ENCODE data around the gene EPDR1. TPM values are rescaled to one million over a fixed set of nuclear protein-coding genes. Genes with fewer than 3 reads are reported as not detected.

Gene EPDR1
- polyA plus RNA-seq, 1 donor (not counting 4 experiments of a cell fraction or from before 2014, with no cell fraction given): not detected

DNA sequence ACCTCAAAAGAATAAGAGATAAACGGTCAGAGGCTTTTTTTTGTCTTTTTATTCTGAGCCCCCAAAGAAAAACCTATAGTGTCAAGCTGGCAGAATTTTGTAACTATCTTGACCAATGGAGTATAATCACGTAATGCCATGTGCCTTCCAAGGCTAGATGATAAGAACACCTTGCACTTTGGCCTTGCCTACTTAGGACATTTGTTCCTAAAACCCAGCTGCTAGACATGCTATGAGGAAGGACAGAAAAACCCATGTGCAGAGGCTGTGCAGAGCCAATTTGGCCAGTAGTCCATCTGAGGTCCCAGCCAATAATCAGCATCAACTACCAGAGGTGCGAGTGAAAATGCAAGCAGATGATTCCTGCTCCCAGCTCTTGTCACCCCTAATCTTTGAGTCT, 69.9 kb downstream of the EPDR1 start:
- no peaks in the 10 kb centered on the region for H3K79me2 ChIP-seq (ENCODE audit: control insufficient read depth, insufficient read depth, low read length)
- no peak overlapping the region for H2AFZ ChIP-seq (ENCODE audit: control insufficient read depth, low read length)
- H3K4me1 ChIP-seq (ENCODE audit: control insufficient read depth, extremely low read depth, insufficient read depth, low read length): no peaks in the 10 kb centered on the region
- H3K9ac ChIP-seq (ENCODE audit: control insufficient read depth, extremely low read depth, insufficient read depth, low read length): no peak overlapping the region
- H3K4me3 ChIP-seq (ENCODE audit: control insufficient read depth in 2 of 3, extremely low read depth in 1 of 3, insufficient read depth in 2 of 3, low read depth in 1 of 3, low read length in 3 of 3): no peak overlapping the region
- no peaks in the 10 kb centered on the region for H3K27me3 ChIP-seq (ENCODE audit: control insufficient read depth, extremely low read depth, insufficient read depth, low read length)
- H3K36me3 ChIP-seq (ENCODE audit: control insufficient read depth in 2 of 2, extremely low read depth in 1 of 2, insufficient read depth in 2 of 2, low read length in 2 of 2): no peaks in the 10 kb centered on the region
- no peak for DNase-seq (ENCODE audit: low read depth, low spot score)
- H3K4me2 ChIP-seq (ENCODE audit: control insufficient read depth, extremely low read depth, insufficient read depth, low read depth, low read length): no peak overlapping the region
- H3K9me3 ChIP-seq (ENCODE audit: control insufficient read depth, low read depth, low read length): no peaks in the 10 kb centered on the region
- no peak for FAIRE-seq
- TF ChIP-seq EZH2 (IDR thresholded peaks at IDR 0.05; ENCODE audit: low read length): no peak
- TF ChIP-seq, protein P1, sequence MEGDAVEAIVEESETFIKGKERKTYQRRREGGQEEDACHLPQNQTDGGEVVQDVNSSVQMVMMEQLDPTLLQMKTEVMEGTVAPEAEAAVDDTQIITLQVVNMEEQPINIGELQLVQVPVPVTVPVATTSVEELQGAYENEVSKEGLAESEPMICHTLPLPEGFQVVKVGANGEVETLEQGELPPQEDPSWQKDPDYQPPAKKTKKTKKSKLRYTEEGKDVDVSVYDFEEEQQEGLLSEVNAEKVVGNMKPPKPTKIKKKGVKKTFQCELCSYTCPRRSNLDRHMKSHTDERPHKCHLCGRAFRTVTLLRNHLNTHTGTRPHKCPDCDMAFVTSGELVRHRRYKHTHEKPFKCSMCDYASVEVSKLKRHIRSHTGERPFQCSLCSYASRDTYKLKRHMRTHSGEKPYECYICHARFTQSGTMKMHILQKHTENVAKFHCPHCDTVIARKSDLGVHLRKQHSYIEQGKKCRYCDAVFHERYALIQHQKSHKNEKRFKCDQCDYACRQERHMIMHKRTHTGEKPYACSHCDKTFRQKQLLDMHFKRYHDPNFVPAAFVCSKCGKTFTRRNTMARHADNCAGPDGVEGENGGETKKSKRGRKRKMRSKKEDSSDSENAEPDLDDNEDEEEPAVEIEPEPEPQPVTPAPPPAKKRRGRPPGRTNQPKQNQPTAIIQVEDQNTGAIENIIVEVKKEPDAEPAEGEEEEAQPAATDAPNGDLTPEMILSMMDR (optimal IDR thresholded peaks at IDR 0.05 in 1 of 3, IDR thresholded peaks at IDR 0.05 in 1 of 3, conservative IDR thresholded peaks at IDR 0.05 in 1 of 3; ENCODE audit: extremely low read depth in 1 of 3, insufficient read depth in 2 of 3, low read length in 3 of 3): no peak
- H3K9me1 ChIP-seq (ENCODE audit: control insufficient read depth, extremely low read depth, insufficient read depth, low read length): no peaks in the 10 kb centered on the region
- H3K27ac ChIP-seq (ENCODE audit: control insufficient read depth, insufficient read depth, low read length): no peak overlapping the region
- dilution Hi-C loops (cut with MboI; ENCODE audit: extremely low pct_ligation_motif_present, low sequenced_read_pairs): no loop called here
- H4K20me1 ChIP-seq (ENCODE audit: control insufficient read depth, extremely low read depth, insufficient read depth, low read length): no peaks in the 10 kb centered on the region

DNA sequence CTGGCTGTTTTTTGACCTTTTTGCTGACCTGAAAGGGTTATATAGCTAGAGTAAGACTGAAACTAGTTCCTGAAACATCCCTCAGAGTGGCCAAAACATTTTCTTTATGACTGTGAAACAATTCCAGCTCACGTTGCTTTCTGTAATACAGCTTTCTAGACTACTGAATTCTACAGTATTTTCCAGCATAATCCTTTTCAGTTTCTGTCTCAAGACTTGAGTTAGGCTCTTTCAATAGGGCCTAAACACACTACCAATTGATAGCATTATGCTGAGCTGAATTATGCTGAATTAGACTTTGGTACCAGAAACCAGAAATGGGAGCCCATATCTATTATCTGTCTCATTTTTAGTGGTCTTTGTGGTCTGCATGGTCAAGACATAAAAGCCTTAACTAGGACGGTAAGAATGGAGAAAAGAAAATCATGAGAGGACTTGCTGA, 72.6 kb downstream of the EPDR1 start:
- DNase-seq (ENCODE audit: low read depth, low spot score): no peak
- Histone ChIP-seq H3K36me3 (ENCODE audit: control insufficient read depth in 2 of 2, extremely low read depth in 1 of 2, insufficient read depth in 2 of 2, low read length in 2 of 2) (no peaks in the 10 kb centered on the region), H3K79me2 (ENCODE audit: control insufficient read depth, insufficient read depth, low read length) (no peaks in the 10 kb centered on the region), H3K4me3 (ENCODE audit: control insufficient read depth in 2 of 3, extremely low read depth in 1 of 3, insufficient read depth in 2 of 3, low read depth in 1 of 3, low read length in 3 of 3) (no peak overlapping the region), H3K27me3 (ENCODE audit: control insufficient read depth, extremely low read depth, insufficient read depth, low read length) (no peaks in the 10 kb centered on the region), H2AFZ (ENCODE audit: control insufficient read depth, low read length) (no peak overlapping the region), H3K4me1 (ENCODE audit: control insufficient read depth, extremely low read depth, insufficient read depth, low read length) (no peaks in the 10 kb centered on the region), H3K9me1 (ENCODE audit: control insufficient read depth, extremely low read depth, insufficient read depth, low read length) (no peaks in the 10 kb centered on the region), H3K9ac (ENCODE audit: control insufficient read depth, extremely low read depth, insufficient read depth, low read length) (no peak overlapping the region), H3K27ac (ENCODE audit: control insufficient read depth, insufficient read depth, low read length) (no peak overlapping the region), H3K9me3 (ENCODE audit: control insufficient read depth, low read depth, low read length) (no peaks in the 10 kb centered on the region), H3K4me2 (ENCODE audit: control insufficient read depth, extremely low read depth, insufficient read depth, low read depth, low read length) (no peak overlapping the region), H4K20me1 (ENCODE audit: control insufficient read depth, extremely low read depth, insufficient read depth, low read length) (no peaks in the 10 kb centered on the region)
- dilution Hi-C loops (cut with MboI; ENCODE audit: extremely low pct_ligation_motif_present, low sequenced_read_pairs): no loop called here
- no peak for FAIRE-seq
- no peak for TF ChIP-seq EZH2 (IDR thresholded peaks at IDR 0.05; ENCODE audit: low read length)
- TF ChIP-seq, protein P1 (optimal IDR thresholded peaks at IDR 0.05 in 1 of 3, IDR thresholded peaks at IDR 0.05 in 1 of 3, conservative IDR thresholded peaks at IDR 0.05 in 1 of 3; ENCODE audit: extremely low read depth in 1 of 3, insufficient read depth in 2 of 3, low read length in 3 of 3): no peak
